ENCODE measurements around the gene SETD3. TPM values are rescaled to one million over a fixed set of nuclear protein-coding genes. Genes with fewer than 3 reads are reported as not detected.

The SETD3 gene
- total RNA-seq, 5 donors from 2014 or later (not counting 1 experiment from before 2014, with no cell fraction given) = 47.7 to 64.6 (median 52.4) TPM

DNA sequence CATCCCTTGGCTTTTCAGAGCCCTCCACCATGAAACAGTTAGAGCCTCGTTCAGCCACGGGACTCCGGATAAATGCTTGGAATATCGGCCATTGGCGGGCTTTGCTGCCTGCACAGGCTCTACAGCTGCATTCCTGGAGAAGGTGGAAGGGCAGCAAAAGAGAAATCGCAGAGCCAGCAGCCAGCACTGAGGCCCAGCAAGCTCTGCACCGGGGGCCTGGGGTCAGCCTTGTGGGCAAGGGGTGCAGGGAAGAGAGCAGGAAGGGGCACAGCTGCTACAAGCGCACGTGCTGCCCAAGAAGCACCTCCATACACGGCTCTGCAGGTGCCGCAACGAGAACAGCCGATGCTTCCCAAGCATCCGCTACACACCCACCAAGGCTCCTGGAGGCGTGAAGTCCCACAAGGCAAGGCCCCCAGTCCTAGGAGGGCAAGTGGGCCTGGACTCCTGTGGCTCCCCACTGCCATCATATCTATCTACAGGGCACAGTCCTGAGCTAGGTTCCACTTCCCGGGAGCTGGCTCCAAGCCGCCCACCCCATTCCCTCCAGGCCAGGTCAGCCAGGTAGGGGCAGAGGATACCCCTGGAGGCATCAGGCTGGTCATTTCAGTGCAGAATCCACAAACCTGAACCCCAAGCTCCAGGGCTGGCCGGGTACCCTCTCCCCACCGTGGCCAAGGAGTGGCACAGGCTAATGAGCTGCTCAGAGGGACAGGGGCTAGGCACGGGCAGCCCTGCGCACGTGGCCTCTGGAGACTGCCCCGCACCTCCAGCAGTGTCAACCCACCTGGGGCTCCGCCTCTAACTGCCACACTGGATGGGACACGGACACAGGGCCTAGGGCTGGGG lies 40.7 kb upstream of the SETD3 start:
- WGBS (ENCODE audit: insufficient coverage) = 91% methylated on average over 24 of the region's 25 CpGs
- H3K27ac ChIP-seq (ENCODE audit: low read length) = no peak overlapping the region
- H3K4me1 ChIP-seq (ENCODE audit: control insufficient read depth in 1 of 2, extremely low read depth in 1 of 2, insufficient read depth in 2 of 2, low read length in 2 of 2) = peaks cover 9 to 27% of the 10 kb centered on the region in 2 experiments
- H3K36me3 ChIP-seq (ENCODE audit: control insufficient read depth in 2 of 2, extremely low read depth in 1 of 2, insufficient read depth in 1 of 2, low read length in 1 of 2) = no peaks in the 10 kb centered on the region
- no peaks in the 10 kb centered on the region for H3K9me3 ChIP-seq
- Mint-ChIP-seq H3K4me1 (peaks cover 14 to 20% (median 17%) of the 10 kb centered on the region in 3 donors), H3K27me3 (no peaks in the 10 kb centered on the region), H3K4me3 (no peak overlapping the region), H3K27ac (no peak overlapping the region), H3K9me3 (no peaks in the 10 kb centered on the region), H3K36me3 (no peaks in the 10 kb centered on the region)
- H3K27me3 ChIP-seq (replicated peaks in 1 of 2; ENCODE audit: control insufficient read depth in 2 of 2, extremely low read depth in 1 of 2, insufficient read depth in 2 of 2, low read length in 1 of 2) = no peaks in the 10 kb centered on the region
- ChIA-PET POLR2A (no interaction called here), CTCF (interaction anchor here in 1 of 2 donors (0.5 kb wide), 1 partner anchor 378 kb away, joined by 3 read pairs; no protein-coding TSS in a partner anchor)
- no peak for DNase-seq
- no peak overlapping the region for H3K4me3 ChIP-seq (ENCODE audit: control insufficient read depth in 1 of 2, extremely low read depth in 1 of 2, low read length in 1 of 2)
- ATAC-seq (replicated peaks in 1 of 4) = no peak

- Mint-ChIP-seq H3K27me3 (no peaks in the 10 kb centered on the region), H3K4me1 (peaks cover 12 to 16% (median 14%) of the 10 kb centered on the region in 3 donors), H3K27ac (no peak overlapping the region), H3K9me3 (no peaks in the 10 kb centered on the region), H3K36me3 (no peaks in the 10 kb centered on the region), H3K4me3 (no peak overlapping the region)
- ATAC-seq (replicated peaks in 1 of 4) (no peak), DNase-seq (no peak)
- ChIA-PET CTCF (interaction anchor here in 1 of 2 donors (0.5 kb wide), 1 partner anchor 379 kb away, joined by 3 read pairs; no protein-coding TSS in a partner anchor), POLR2A (no interaction called here)
- H3K36me3 ChIP-seq (ENCODE audit: control insufficient read depth in 2 of 2, extremely low read depth in 1 of 2, insufficient read depth in 1 of 2, low read length in 1 of 2) = no peaks in the 10 kb centered on the region
- 87% methylated on average over 7 of the region's 11 CpGs for WGBS (ENCODE audit: insufficient coverage)
- H3K9me3 ChIP-seq = no peaks in the 10 kb centered on the region
- no peak overlapping the region for H3K4me3 ChIP-seq (ENCODE audit: control insufficient read depth in 1 of 2, extremely low read depth in 1 of 2, low read length in 1 of 2)
- no peak overlapping the region for H3K27ac ChIP-seq (ENCODE audit: low read length)
- H3K4me1 ChIP-seq (ENCODE audit: control insufficient read depth in 1 of 2, extremely low read depth in 1 of 2, insufficient read depth in 2 of 2, low read length in 2 of 2) = peaks cover 9 to 19% of the 10 kb centered on the region in 2 experiments
- H3K27me3 ChIP-seq (replicated peaks in 1 of 2; ENCODE audit: control insufficient read depth in 2 of 2, extremely low read depth in 1 of 2, insufficient read depth in 2 of 2, low read length in 1 of 2) = no peaks in the 10 kb centered on the region
These were observed 40.0 kb upstream of the SETD3 start for GRCh38 chr14:99520571-99521081.

GRCh38 chr14:99519931-99520421 lies 39.3 kb upstream of the SETD3 start:
- Histone ChIP-seq H3K4me3 (ENCODE audit: control insufficient read depth in 1 of 2, extremely low read depth in 1 of 2, low read length in 1 of 2) (no peak overlapping the region), H3K4me1 (ENCODE audit: control insufficient read depth in 1 of 2, extremely low read depth in 1 of 2, insufficient read depth in 2 of 2, low read length in 2 of 2) (peaks cover 5 to 13% of the 10 kb centered on the region in 2 experiments), H3K9me3 (no peaks in the 10 kb centered on the region), H3K27me3 (replicated peaks in 1 of 2; ENCODE audit: control insufficient read depth in 2 of 2, extremely low read depth in 1 of 2, insufficient read depth in 2 of 2, low read length in 1 of 2) (no peaks in the 10 kb centered on the region), H3K27ac (ENCODE audit: low read length) (no peak overlapping the region), H3K36me3 (ENCODE audit: control insufficient read depth in 2 of 2, extremely low read depth in 1 of 2, insufficient read depth in 1 of 2, low read length in 1 of 2) (no peaks in the 10 kb centered on the region)
- H3K4me3 Mint-ChIP-seq = no peak overlapping the region
- H3K9me3 Mint-ChIP-seq = no peaks in the 10 kb centered on the region
- peaks cover 7 to 9% (median 8%) of the 10 kb centered on the region in 3 donors for H3K4me1 Mint-ChIP-seq
- CTCF ChIA-PET = no interaction called here
- no peak for ATAC-seq (replicated peaks in 1 of 4)
- POLR2A ChIA-PET = interaction anchor here in 1 of 2 donors (0.5 kb wide), 1 partner anchor 142 kb away, joined by 4 read pairs; no protein-coding TSS in a partner anchor
- H3K27me3 Mint-ChIP-seq = no peaks in the 10 kb centered on the region
- DNase-seq = no peak
- no peaks in the 10 kb centered on the region for H3K36me3 Mint-ChIP-seq
- WGBS (ENCODE audit: insufficient coverage) = 85% methylated on average over 5 of the region's 6 CpGs
- no peak overlapping the region for H3K27ac Mint-ChIP-seq

- WGBS (ENCODE audit: insufficient coverage) = 100% methylated on average over 7 of the region's 8 CpGs
- DNase-seq (no peak), ATAC-seq (replicated peaks in 1 of 4) (no peak)
- no peak overlapping the region for H3K27ac Mint-ChIP-seq
- no peak overlapping the region for H3K4me3 Mint-ChIP-seq
- H3K36me3 ChIP-seq (ENCODE audit: control insufficient read depth in 2 of 2, extremely low read depth in 1 of 2, insufficient read depth in 1 of 2, low read length in 1 of 2) = peaks cover 3% of the 10 kb centered on the region in 2 donors
- no peak overlapping the region for H3K4me3 ChIP-seq (ENCODE audit: control insufficient read depth in 1 of 2, extremely low read depth in 1 of 2, low read length in 1 of 2)
- H3K27ac ChIP-seq (ENCODE audit: low read length) = no peak overlapping the region
- H3K4me1 Mint-ChIP-seq = peaks cover 2 to 4% (median 3%) of the 10 kb centered on the region in 3 donors
- H3K4me1 ChIP-seq (ENCODE audit: control insufficient read depth in 1 of 2, extremely low read depth in 1 of 2, insufficient read depth in 2 of 2, low read length in 2 of 2) = peaks cover 1 to 8% of the 10 kb centered on the region in 2 experiments
- H3K36me3 Mint-ChIP-seq = no peaks in the 10 kb centered on the region
- ChIA-PET POLR2A (interaction anchor here in 1 of 2 donors (0.5 kb wide), 1 partner anchor 142 kb away, joined by 4 read pairs; no protein-coding TSS in a partner anchor), CTCF (interaction anchor here in 1 of 2 donors (0.6 kb wide), 1 partner anchor 9 kb away, joined by 3 read pairs; no protein-coding TSS in a partner anchor)
- no peaks in the 10 kb centered on the region for H3K27me3 Mint-ChIP-seq
- no peaks in the 10 kb centered on the region for H3K9me3 ChIP-seq
- no peaks in the 10 kb centered on the region for H3K9me3 Mint-ChIP-seq
- no peaks in the 10 kb centered on the region for H3K27me3 ChIP-seq (replicated peaks in 1 of 2; ENCODE audit: control insufficient read depth in 2 of 2, extremely low read depth in 1 of 2, insufficient read depth in 2 of 2, low read length in 1 of 2)
These were observed 38.8 kb upstream of the SETD3 start for GRCh38 chr14:99519347-99519881.

DNA sequence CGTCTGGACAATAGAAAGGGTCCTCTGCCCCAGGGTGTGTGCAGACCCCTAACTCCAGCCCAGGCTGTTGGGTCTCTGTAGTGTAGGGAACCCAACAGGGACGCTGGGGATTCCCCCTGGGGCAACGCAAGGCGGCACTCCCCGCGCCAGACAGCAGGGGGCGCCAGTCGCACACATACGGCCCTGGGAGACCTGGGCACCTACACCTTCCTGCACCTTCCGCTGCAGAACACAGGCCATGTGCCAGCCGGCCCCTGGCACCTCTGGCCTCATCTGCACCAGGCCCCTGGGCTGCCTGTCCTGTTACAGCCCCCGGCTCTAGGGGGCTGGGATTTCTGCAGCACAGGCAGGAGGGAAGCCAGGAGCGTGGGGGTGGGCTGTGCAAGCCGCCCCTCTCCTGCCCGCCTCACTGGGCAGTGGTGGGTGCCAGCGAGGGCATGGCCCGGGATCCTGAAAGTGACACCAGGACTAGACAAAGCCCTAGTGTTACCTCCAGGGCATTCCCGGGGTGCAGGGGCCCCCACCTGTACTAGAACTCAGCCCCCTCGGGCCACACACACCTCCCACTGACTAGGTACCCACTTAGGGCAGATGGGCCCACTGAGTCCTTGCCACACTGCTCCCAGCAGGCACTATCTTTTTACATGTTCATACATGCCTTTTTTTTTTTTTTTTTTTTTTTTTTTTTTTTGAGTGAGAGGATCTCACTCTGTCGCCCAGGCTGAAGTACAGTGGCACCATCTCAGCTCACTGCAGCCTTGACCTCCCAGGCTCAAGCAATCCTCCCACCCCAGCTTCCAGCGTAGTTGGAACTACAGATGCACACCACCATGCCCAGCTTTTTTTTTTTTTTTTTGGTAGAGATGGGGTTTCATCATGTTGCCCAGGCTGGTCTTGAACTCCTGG lies 38.0 kb upstream of the SETD3 start:
- H3K4me1 ChIP-seq (ENCODE audit: control insufficient read depth in 1 of 2, extremely low read depth in 1 of 2, insufficient read depth in 2 of 2, low read length in 2 of 2) = peaks cover 0 to 8% of the 10 kb centered on the region in 2 experiments
- no peak overlapping the region for H3K4me3 ChIP-seq (ENCODE audit: control insufficient read depth in 1 of 2, extremely low read depth in 1 of 2, low read length in 1 of 2)
- DNase-seq = peak; percentile 48 to 90 (median 77)
- no peaks in the 10 kb centered on the region for H3K27me3 ChIP-seq (replicated peaks in 1 of 2; ENCODE audit: control insufficient read depth in 2 of 2, extremely low read depth in 1 of 2, insufficient read depth in 2 of 2, low read length in 1 of 2)
- no peak overlapping the region for H3K4me3 Mint-ChIP-seq
- peak; percentile 77 to 86 (median 82) for ATAC-seq (replicated peaks in 1 of 4)
- 34% methylated on average over 16 of the region's 21 CpGs for WGBS (ENCODE audit: insufficient coverage)
- H3K27ac ChIP-seq (ENCODE audit: low read length) = no peak overlapping the region
- no peaks in the 10 kb centered on the region for H3K27me3 Mint-ChIP-seq
- no peaks in the 10 kb centered on the region for H3K9me3 Mint-ChIP-seq
- H3K9me3 ChIP-seq = no peaks in the 10 kb centered on the region
- no peaks in the 10 kb centered on the region for H3K4me1 Mint-ChIP-seq
- POLR2A ChIA-PET = no interaction called here
- peaks cover 7% of the 10 kb centered on the region in 2 donors for H3K36me3 ChIP-seq (ENCODE audit: control insufficient read depth in 2 of 2, extremely low read depth in 1 of 2, insufficient read depth in 1 of 2, low read length in 1 of 2)
- H3K36me3 Mint-ChIP-seq = no peaks in the 10 kb centered on the region
- CTCF ChIA-PET = interaction anchor here in 1 of 2 donors (0.6 kb wide), 1 partner anchor 10 kb away, joined by 3 read pairs; no protein-coding TSS in a partner anchor
- no peak overlapping the region for H3K27ac Mint-ChIP-seq
